Smooth muscle cell of the coronary artery (primary cell): Measurements from ENCODE around the gene CTRB1. TPM values are rescaled to one million over a fixed set of nuclear protein-coding genes. Genes with fewer than 3 reads are reported as not detected.

Experiments used
- total RNA-seq: library from RNA; depleted of rRNA; stranded (reverse); fragments of >200 nt; gene quantifications from 2 replicates; pipeline ENCODE4 v1.2.3, GENCODE V29; 2014; ENCODE audit warnings: low replicate concordance

The CTRB1 gene
- total RNA-seq, result not detected in 2 replicates

GRCh38 chr16:75218256-75219076, at the start of gene CTRB1:
Gene CTRB1, plus strand, starts transcription at chr16:75218988. Its CDS starts 20 bp downstream, at chr16:75219008.

GRCh38 chr16:75206749-75207451, 11.9 kb upstream of the CTRB1 start, which contains the start of gene CTRB2:
Gene CTRB2, minus strand, starts transcription at chr16:75207161. Its CDS starts 20 bp downstream, at chr16:75207141.

GRCh38 chr16:75251280-75252048, 32.7 kb downstream of the CTRB1 start, which contains the start of gene BCAR1:
Gene BCAR1, minus strand, starts transcription at chr16:75251624. Its CDS starts 142 bp downstream, at chr16:75251482.

Other genes starting within 250 kb of the CTRB1 start
- 12.8 and 17.7 TPM in 2 replicates for gene WDR59, start 233.9 kb upstream of the CTRB1 start, total RNA-seq
- 9.2 and 9.5 TPM in 2 replicates for gene ZNRF1, start 220.0 kb upstream of the CTRB1 start, total RNA-seq
- gene LDHD, start 102.2 kb upstream of the CTRB1 start, total RNA-seq, result 0.12 and 2.0 TPM in 2 replicates
- gene ZFP1, start 70.5 kb upstream of the CTRB1 start, total RNA-seq, result 5.1 and 8.7 TPM in 2 replicates
- not detected in 2 replicates for gene CTRB2, start 11.8 kb upstream of the CTRB1 start, total RNA-seq
- 26.8 and 31.6 TPM in 2 replicates for gene BCAR1, start 32.6 kb downstream of the CTRB1 start, total RNA-seq
- gene CFDP1, start 214.5 kb downstream of the CTRB1 start, total RNA-seq, result 44.4 and 142 TPM in 2 replicates
- 10.9 and 14.3 TPM in 2 replicates for gene TMEM170A, start 245.7 kb downstream of the CTRB1 start, total RNA-seq